HG03064 (cell line): ENCODE results near the gene ANXA3.
"Not testable (repeated sequence)": the region's sequence is repeated elsewhere in the genome, so short reads cannot be mapped to it uniquely, and the experiment has no call there.

ENCODE experiments used
- ATAC-seq: cut with Tn5 transposase; IDR thresholded peaks from one replicate; pipeline ENCODE4 v1.9.1; 2021; ENCODE audit warnings: low read depth; ENCODE audit not compliant: unreplicated experiment

The ANXA3 gene

DNA sequence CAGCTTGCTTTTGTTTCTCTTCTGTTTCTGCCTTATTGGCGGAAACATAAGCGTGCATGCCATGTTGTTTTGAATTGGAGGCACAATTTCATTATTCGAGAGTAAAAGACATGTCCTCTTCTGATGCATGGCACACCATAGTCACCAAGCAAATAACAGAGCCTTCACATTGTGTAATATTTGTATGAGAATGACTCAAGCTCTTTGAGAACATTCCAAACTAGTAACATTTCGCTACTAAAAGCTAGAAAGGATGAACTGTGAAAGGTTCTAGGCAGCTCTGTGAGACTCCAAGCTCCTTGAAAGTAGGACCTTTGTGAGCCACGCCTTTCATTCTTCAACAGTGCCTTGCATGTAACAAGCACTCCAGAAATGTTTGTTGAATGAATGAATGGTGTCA lies 9.2 kb upstream of the ANXA3 start:
- no peak for ATAC-seq

DNA sequence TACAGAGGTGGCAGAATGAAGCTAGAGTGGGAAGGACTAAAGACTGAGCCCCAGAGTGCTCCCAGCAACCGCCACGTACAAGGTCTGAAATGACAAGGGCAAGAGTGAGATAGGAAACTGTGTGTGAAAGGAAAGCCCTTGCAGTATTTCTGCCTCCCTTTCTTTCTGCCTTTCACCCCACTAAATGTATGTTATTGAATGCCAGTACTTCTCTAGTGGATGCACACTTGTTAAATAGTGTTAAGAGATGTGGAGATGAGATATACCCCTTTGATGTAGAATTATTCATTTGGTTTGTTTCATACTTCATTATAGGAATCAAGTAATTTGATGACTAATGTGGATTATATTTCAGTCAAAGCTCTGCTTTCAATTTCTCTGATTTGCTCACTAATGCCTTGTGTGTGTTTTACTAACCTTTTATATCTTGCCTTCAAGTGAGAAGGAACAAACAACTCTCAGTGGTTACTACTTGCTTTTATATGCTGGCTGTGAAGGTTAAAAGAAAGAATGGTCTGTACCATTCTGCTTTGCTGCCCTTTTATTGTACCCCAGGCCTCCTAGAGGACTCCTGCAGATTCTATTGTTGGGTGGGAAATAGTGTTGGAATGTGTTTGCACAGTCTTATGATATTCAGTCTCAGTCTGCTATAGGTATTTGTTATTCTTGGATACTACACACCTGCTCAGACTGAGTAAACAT lies 8.0 kb upstream of the ANXA3 start:
- no peak for ATAC-seq

DNA sequence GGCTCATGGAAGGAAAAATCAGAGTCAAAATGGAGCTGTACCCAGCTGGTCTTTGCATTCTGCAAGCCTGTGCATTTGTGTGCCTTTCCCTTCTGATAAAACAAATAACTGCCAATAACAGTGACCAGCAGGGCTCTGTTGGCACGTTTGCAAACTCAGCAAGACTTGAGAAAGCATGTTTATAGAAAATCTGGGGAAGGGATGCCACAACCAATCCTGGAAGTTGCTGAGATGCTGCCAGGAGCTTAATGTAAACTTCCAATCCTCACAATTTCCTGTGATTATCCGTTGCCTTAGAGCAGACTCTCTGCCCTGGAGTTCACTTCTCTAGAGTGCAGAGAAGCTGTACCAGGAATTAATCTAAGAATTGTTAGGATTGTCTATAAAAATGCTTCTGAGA lies 6.9 kb upstream of the ANXA3 start:
- ATAC-seq: no peak

DNA sequence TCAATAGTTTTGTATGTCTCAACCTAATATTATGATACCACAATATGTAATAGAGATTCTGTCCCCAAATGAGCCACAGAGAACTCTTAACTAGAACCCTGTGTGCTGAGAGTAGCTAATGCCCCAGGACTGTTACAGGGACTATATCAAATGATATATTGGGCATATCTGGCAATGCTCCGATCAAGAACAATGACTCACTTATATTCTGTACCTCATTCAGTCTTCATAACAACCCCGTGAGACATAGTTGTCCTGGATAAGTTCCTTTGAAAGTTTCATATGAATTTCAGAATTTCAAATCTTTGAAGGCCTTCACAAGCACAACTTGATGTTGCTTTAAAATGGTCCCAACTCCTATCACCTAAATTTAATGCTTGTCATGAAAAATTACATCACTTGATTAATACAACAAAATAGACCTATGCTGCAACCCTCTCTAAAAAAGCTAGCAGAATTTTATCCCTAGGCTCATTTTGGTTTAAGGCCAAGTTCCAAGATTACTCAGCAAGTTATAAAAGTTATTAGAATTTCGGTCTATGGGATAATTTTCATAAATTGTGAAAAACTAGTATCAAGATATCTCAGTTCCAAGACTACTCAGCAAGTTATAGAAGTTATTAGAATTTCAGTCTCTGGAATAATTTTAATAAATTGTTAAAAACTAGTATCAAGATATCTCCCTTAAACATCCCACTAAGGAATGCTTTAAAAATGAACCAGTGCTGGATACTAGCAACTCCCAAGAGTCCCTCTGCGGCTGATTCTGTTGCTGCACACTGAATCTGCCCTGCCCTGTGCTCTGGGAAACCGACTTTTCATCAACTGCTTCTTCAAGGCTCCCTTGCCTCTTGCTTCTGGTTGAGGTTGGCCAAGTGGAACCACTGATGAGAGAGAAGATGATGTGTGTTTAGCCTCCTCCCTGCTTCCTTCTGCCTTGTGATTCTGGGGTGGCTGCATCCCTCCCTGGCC lies 6.0 kb upstream of the ANXA3 start:
- ATAC-seq: no peak

DNA sequence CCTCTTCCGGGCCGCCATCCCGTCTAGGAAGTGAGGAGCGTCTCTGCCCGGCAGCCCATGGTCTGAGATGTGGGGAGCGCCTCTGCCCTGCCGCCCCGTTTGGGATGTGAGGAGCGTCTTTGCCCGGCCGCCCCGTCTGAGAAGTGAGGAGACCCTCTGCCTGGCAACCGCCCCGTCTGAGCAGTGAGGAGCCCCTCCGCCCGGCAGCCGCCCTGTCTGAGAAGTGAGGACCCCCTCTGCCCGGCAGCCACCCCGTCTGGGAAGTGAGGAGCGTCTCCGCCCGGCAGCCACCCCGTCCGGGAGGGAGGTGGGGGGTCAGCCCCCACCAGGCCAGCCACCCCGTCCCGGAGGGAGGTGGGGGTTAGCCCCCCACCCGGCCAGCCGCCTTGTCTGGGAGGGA lies 3.7 kb upstream of the ANXA3 start:
- ATAC-seq: not testable (repeated sequence)

DNA sequence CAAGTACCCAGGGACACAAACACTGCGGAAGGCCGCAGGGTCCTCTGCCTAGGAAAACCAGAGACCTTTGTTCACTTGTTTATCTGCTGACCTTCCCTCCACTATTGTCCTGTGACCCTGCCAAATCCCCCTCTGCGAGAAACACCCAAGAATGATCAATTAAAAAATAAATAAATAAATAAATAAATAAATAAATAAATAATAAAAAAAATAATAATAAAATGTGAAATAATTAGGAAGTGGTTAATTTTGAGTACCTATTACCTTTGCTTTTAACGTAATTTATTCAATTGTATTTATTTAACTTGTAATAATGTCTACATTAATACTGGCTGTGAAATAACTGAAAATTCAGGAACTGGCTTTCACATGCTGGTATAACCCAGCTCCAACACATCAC lies 2.7 kb upstream of the ANXA3 start:
- not testable (repeated sequence) for ATAC-seq

DNA sequence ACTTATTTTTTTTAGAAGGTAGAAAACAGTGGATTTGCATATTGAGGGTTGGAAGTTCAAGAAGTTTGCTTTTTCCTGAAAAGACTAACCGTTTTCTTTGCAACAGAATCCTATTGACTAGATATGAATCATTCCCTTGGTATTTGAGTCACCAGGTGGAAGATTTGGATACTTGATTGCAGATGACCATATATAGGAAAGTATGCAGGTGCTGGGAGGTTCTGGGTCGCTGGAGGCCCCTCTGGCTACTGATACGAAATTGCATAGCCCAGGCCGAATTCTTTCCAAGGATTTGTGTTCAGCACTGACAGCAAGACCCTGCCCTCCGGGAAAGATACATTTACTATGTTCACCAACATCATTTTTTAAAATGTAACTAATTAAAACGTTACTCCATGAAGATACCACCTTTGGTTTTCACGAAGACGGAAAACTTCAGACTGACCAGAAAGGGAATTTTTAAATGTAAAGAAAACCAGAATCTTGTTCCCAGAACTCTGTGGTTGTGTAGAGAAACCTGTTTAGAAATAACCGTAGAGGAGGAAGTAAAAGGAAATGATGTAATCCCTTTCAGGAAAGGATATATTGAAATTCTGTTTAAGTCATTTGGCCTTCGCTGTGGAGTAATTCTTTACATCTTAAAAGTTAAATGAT lies 946 bp downstream of the ANXA3 start:
- ATAC-seq: no peak

DNA sequence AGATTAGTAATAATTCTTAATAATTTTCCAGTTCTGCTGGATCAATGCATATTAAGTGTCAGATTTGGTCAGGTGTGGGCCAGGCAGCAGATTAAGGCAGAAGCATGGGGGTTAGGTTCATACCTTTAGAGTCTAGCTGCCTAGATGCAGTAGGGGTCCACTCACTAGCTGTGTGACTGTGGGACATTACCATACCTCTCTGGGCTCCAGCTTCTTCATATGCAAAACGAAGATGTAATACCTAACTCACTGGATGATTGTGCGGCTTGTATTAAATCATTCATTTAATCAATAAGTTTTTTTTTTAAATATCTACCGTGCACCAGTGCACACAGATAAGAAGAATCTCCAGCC lies 1.4 kb downstream of the ANXA3 start:
- no peak for ATAC-seq

DNA sequence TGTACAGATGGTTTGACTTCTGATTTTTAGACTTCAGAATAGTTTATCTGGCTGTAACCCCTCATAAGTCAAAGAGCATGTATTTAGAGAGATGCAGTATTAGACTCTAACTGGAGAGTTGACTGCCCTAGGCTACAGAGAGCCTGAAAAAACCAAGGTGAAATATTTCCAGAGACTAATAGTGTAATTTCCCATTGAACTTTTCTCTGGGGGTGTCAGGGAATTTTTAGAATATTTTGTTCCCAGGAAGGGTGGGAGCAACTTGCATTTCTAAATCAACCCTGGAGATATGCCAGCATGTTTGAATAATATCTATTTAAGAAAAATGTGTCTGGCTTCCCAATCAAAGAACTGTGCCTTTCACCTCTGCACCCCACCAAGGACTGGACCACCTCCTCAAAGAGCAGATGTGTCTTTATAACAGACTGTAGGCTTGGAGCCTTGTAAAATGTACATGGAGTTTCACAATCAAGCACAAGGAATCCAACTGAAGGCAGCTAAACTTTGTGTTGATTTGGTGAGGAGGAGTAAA lies 2.0 kb downstream of the ANXA3 start:
- ATAC-seq: no peak

DNA sequence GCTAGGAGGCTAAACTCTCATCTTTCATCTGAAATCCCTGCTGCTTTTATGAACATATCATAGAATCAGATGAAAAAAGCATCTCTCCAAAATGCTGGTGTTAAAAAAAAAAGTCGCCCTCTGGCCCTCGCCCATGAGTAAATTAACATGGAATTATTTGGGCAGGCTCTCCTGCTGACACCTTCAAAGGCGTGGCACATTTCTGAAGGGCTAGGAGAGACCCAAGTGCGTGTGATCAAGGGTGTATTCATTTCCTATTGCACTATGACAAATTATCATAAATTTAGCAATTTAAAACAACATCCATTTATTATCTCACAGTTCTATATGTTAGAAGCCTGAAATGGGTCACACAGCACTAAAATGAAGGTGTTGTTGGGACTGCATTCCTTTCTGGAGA lies 5.1 kb downstream of the ANXA3 start:
- ATAC-seq: no peak

DNA sequence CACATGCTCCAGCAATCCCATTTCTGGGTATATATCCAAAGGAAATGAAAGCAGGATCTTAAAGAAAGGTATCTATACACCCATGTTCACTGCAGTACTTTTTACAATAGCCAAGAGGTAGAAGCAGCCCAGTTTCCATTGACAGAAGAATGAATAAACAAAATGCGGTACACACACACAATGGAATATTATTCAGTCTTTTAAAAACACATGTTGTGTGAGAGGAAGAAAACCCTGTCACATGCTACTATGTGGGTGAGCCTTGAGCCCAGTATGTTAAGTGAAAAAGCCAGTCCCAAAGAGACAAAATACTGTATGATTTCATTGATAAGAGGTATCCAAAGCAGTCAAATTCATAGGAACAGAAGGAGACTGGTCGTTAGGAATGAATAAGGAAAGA lies 6.3 kb downstream of the ANXA3 start:
- no peak for ATAC-seq

DNA sequence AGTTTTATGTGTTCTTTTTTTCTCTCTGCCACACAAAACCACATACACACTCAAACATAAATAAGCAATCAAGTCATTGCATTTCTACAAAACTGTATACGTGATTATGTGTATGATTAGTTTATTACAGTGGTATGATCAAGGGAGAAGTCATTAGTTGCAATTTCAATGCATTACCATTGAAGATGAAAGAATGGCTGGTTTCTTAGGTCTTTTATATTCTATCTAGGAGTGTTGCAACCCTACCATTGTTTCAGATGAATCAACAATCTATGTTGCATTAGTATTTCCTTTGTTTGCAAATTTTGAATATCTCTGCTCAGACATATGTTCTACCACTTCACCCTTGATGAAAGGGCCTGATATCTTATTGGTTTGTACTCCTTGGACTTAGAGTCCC lies 6.8 kb downstream of the ANXA3 start:
- ATAC-seq: no peak

DNA sequence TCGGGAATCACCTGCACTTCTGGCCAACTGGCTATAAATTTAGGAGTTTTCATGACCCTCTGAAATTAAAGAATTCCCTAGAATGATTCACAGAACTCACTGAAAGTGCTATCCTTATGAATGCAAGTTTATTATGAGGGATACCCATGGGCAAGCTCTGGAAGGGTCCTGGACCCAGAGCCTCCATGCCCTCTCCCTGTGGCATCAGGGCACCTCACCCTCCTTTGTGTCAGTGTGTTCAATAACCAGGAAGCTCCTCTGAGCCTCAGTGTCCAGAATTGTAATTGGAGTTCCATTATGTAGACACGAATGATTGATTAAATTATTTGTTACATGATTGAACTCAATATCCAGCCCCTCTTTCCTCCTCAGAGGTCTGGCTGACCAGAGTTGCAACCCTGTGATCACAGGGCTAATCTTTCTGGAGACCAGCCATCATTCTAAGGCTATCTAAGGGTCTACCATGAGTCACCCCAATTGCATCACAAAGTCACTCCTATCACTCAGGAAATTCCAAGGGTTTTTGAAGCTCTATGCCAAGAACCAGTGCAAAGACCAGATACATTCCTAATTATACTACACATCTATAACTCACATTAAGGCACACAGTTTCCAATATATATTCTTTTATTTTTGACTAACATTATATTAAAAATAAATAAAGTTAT lies 8.9 kb downstream of the ANXA3 start:
- ATAC-seq: no peak

DNA sequence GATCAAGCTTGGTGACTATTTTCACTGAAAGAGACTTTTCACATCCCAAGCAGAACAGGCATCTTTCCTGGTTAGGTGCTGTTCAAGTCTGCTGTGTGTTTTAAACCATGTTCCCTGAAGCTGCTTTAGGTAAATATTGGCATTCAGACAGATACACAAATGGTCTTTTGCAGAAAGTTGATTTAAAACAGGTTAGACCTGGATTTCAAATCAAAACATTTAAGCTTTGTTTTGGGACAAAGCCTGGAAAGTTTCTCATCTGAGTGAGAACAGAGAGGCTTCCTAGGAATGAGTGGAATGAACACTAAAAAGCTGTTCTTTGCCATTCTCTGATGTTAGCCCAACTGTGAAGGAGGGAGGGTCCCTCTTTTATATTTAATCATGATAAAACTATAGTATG lies 10.1 kb downstream of the ANXA3 start:
- no peak for ATAC-seq

DNA sequence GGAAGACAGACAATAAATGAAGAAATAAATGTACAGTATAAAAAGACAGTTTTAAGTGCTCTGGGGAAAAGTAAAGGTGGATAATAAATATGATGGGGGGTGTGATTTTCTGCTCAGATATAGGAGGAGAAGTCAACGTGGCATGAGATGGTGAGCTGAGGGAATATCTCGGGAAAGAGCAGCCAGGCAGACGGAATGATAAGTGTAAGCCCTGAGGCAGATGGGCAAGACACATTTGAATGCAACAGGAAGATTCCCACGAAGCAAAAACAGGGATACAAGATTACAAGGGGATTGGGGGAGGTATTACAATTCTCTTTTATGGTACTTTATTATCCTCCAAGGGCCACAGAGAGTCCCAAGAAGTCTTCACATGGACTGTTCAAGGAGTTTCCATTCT lies 11.1 kb downstream of the ANXA3 start:
- ATAC-seq: no peak

DNA sequence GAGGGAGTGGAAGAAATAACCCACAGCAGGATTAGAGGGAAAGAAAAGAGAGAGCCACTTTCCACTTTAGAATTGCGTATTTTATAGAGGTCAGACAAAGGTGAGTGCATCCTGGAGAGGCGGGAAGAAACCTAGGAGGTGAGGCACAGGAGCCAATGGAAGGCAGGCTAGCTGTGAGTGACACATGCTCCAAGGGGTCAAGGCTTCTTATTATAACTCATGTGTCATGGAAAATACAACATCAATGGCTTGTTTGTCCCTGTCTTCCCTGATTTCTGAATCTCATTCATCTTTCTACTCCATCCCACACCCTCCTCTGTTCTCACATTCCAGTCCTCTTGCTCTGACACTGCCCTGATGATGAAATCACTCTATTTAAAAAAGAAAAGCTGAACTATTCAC lies 14.4 kb downstream of the ANXA3 start:
- no peak for ATAC-seq

DNA sequence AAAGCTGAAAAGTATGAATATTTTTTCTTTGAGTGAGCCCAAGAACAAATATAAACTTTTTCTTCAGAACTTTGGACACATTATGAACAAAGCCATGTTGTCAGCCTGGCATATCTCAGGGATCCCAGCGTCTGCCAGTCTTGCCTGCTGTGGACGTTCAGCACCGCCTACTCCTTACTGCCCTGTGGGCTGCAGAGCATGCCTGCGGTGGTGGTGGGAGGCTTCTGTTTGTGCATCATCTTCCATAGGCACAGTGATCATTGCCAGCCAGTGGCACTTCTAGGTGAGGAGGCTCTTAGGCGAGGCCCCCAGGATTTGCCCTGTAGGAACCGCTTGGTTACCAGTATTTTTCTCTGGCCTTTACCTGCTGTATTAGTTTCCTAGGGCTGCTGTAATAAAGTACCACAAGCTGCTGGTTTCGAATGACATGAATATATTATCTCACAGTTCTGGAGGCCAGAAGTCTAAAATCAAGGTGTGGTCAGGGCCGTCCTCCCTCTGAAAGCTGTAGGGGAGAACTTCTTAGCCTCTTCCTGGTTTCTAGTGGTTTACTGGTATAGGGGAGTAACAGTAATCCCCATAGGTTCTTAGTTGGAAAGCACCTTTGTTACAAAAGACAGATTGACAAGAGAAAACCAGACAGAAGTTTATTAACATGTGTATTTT lies 15.4 kb downstream of the ANXA3 start:
- ATAC-seq: peak; percentile 54

DNA sequence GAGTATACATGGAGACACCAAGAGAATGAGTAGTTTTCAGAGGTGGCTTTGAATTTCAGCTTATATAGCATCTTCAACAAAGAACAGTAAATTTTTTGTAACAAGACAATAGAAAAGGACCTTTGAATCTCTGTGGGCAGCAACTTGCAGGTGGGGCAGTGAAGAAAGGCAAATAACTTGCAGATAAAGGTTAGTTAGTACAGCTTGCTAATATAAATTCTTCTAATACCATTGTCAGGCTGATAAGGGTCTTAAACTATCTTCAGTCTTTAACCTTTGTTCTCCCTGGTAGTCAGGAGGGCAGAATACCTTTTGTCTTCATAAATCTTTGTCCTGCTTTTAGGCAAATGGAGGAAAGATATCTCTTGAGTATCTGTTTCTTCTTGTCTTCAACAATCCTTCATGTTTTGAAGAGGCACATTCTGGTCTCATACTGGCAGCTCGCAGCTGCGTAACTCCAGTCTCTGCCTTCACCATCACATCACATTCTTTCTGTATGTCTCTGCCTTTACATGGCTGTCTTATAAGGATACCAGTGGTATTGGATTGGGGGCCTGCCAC lies 16.0 kb downstream of the ANXA3 start:
- ATAC-seq: no peak

DNA sequence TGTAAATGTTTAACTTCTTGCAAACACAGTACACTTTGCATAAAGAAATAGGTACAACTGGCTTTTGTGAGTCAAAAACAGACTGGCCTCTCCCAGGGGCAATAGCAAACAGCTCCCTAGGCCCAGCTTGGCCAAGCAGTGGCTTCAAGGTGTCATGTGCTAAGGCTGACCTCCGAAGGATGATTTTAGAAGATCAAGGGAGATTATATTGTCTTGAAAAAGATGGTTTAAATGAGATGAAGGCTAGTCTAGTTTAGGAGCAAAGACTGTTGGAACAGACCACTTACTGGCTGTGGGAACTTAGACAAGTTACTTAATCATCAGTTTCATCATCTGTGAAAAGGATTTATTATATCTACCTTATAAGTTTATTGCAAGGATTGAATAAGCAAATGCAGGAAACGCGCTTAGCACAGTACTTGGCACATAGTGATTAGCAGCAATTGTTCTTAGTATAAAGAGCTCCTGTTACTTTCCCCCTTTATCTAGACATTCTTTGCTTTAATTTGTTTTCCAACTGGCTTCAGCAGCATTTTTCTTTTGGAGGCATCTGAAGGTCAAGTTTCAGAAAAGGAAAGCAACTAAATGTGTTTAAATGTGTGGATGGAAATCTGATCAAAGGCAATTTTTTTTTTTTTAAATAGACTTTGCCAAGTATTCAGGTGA lies 17.2 kb downstream of the ANXA3 start:
- ATAC-seq: peak; percentile 68
